ENCODE data around the gene LTA4H.

The LTA4H gene

GRCh38 chr12:96028538-96028937, 6.8 kb downstream of the LTA4H start:
- Mint-ChIP-seq H3K27ac (no peak overlapping the region), H3K4me1 (ENCODE audit: low read depth) (peaks cover 23% of the 10 kb centered on the region), H3K36me3 (peaks cover 18% of the 10 kb centered on the region), H3K27me3 (no peaks in the 10 kb centered on the region), H3K4me3 (no peak overlapping the region), H3K9me3 (ENCODE audit: low read depth) (no peaks in the 10 kb centered on the region)

- Mint-ChIP-seq H3K9me3 (ENCODE audit: low read depth) (no peaks in the 10 kb centered on the region), H3K27me3 (no peaks in the 10 kb centered on the region), H3K27ac (no peak overlapping the region), H3K4me1 (ENCODE audit: low read depth) (peaks cover 13% of the 10 kb centered on the region), H3K4me3 (no peak overlapping the region), H3K36me3 (peaks cover 24% of the 10 kb centered on the region)
Observed at GRCh38 chr12:96026331-96026730, 9.1 kb downstream of the LTA4H start.

GRCh38 chr12:96025518-96025917, 9.9 kb downstream of the LTA4H start:
- Mint-ChIP-seq H3K36me3 (peaks cover 25% of the 10 kb centered on the region), H3K27ac (no peak overlapping the region), H3K4me3 (no peak overlapping the region), H3K4me1 (ENCODE audit: low read depth) (peaks cover 12% of the 10 kb centered on the region), H3K9me3 (ENCODE audit: low read depth) (no peaks in the 10 kb centered on the region), H3K27me3 (no peaks in the 10 kb centered on the region)

GRCh38 chr12:96020314-96021003, 14.9 kb downstream of the LTA4H start:
- H3K36me3 Mint-ChIP-seq: peaks cover 24% of the 10 kb centered on the region
- no peak overlapping the region for H3K4me3 Mint-ChIP-seq
- no peaks in the 10 kb centered on the region for H3K4me1 Mint-ChIP-seq (ENCODE audit: low read depth)
- no peaks in the 10 kb centered on the region for H3K27me3 Mint-ChIP-seq
- H3K27ac Mint-ChIP-seq: no peak overlapping the region
- H3K9me3 Mint-ChIP-seq (ENCODE audit: low read depth): no peaks in the 10 kb centered on the region

- peaks cover 16% of the 10 kb centered on the region for H3K36me3 Mint-ChIP-seq
- H3K27ac Mint-ChIP-seq: no peak overlapping the region
- no peaks in the 10 kb centered on the region for H3K9me3 Mint-ChIP-seq (ENCODE audit: low read depth)
- H3K27me3 Mint-ChIP-seq: no peaks in the 10 kb centered on the region
- no peak overlapping the region for H3K4me3 Mint-ChIP-seq
- no peaks in the 10 kb centered on the region for H3K4me1 Mint-ChIP-seq (ENCODE audit: low read depth)
Observed at GRCh38 chr12:96015672-96016071, 19.7 kb downstream of the LTA4H start.

GRCh38 chr12:96014943-96015599, 20.3 kb downstream of the LTA4H start:
- Mint-ChIP-seq H3K27ac (no peak overlapping the region), H3K4me1 (ENCODE audit: low read depth) (no peaks in the 10 kb centered on the region), H3K9me3 (ENCODE audit: low read depth) (no peaks in the 10 kb centered on the region), H3K36me3 (peaks cover 16% of the 10 kb centered on the region), H3K4me3 (no peak overlapping the region), H3K27me3 (no peaks in the 10 kb centered on the region)

- no peaks in the 10 kb centered on the region for H3K9me3 Mint-ChIP-seq (ENCODE audit: low read depth)
- no peaks in the 10 kb centered on the region for H3K27me3 Mint-ChIP-seq
- H3K4me3 Mint-ChIP-seq: no peak overlapping the region
- H3K27ac Mint-ChIP-seq: no peak overlapping the region
- peaks cover 14% of the 10 kb centered on the region for H3K36me3 Mint-ChIP-seq
- H3K4me1 Mint-ChIP-seq (ENCODE audit: low read depth): no peaks in the 10 kb centered on the region
Observed at GRCh38 chr12:96007729-96008128, 27.7 kb downstream of the LTA4H start.

- no peak overlapping the region for H3K27ac Mint-ChIP-seq
- H3K4me3 Mint-ChIP-seq: no peak overlapping the region
- no peaks in the 10 kb centered on the region for H3K9me3 Mint-ChIP-seq (ENCODE audit: low read depth)
- no peaks in the 10 kb centered on the region for H3K27me3 Mint-ChIP-seq
- H3K36me3 Mint-ChIP-seq: peaks cover 14% of the 10 kb centered on the region
- H3K4me1 Mint-ChIP-seq (ENCODE audit: low read depth): no peaks in the 10 kb centered on the region
Observed at GRCh38 chr12:96006727-96007126, 28.7 kb downstream of the LTA4H start.

- Mint-ChIP-seq H3K9me3 (ENCODE audit: low read depth) (no peaks in the 10 kb centered on the region), H3K4me3 (no peak overlapping the region), H3K4me1 (ENCODE audit: low read depth) (peaks cover 2% of the 10 kb centered on the region), H3K27ac (no peak overlapping the region), H3K27me3 (no peaks in the 10 kb centered on the region), H3K36me3 (peaks cover 9% of the 10 kb centered on the region)
Observed at GRCh38 chr12:96000858-96001257, 34.5 kb downstream of the LTA4H start.

GRCh38 chr12:95999484-95999883, 35.9 kb downstream of the LTA4H start:
- peaks cover 3% of the 10 kb centered on the region for H3K36me3 Mint-ChIP-seq
- peaks cover 2% of the 10 kb centered on the region for H3K4me1 Mint-ChIP-seq (ENCODE audit: low read depth)
- H3K27me3 Mint-ChIP-seq: no peaks in the 10 kb centered on the region
- no peak overlapping the region for H3K27ac Mint-ChIP-seq
- H3K4me3 Mint-ChIP-seq: no peak overlapping the region
- H3K9me3 Mint-ChIP-seq (ENCODE audit: low read depth): no peaks in the 10 kb centered on the region

GRCh38 chr12:95998611-95999286, 36.6 kb downstream of the LTA4H start:
- Mint-ChIP-seq H3K4me3 (no peak overlapping the region), H3K9me3 (ENCODE audit: low read depth) (no peaks in the 10 kb centered on the region), H3K4me1 (ENCODE audit: low read depth) (peaks cover 2% of the 10 kb centered on the region), H3K36me3 (peaks cover 3% of the 10 kb centered on the region), H3K27ac (no peak overlapping the region), H3K27me3 (no peaks in the 10 kb centered on the region)

- Mint-ChIP-seq H3K27ac (no peak overlapping the region), H3K27me3 (no peaks in the 10 kb centered on the region), H3K9me3 (ENCODE audit: low read depth) (no peaks in the 10 kb centered on the region), H3K36me3 (peaks cover 5% of the 10 kb centered on the region), H3K4me1 (ENCODE audit: low read depth) (peaks cover 2% of the 10 kb centered on the region), H3K4me3 (no peak overlapping the region)
Observed at GRCh38 chr12:95997911-95998510, 37.4 kb downstream of the LTA4H start.

GRCh38 chr12:95997276-95997675, 38.1 kb downstream of the LTA4H start:
- no peak overlapping the region for H3K27ac Mint-ChIP-seq

GRCh38 chr12:95996034-95996658, 39.2 kb downstream of the LTA4H start, which contains the start of gene HAL:
TSS of gene HAL (minus strand) at chr12:95996344. CDS start at chr12:95995910, 434 bp downstream.
- no peaks in the 10 kb centered on the region for H3K27me3 Mint-ChIP-seq
- H3K4me1 Mint-ChIP-seq (ENCODE audit: low read depth): peaks cover 2% of the 10 kb centered on the region
- no peak within 1 kb of the TSS for H3K4me3 Mint-ChIP-seq
- peaks cover 8% of the 10 kb centered on the region for H3K36me3 Mint-ChIP-seq
- no peaks in the 10 kb centered on the region for H3K9me3 Mint-ChIP-seq (ENCODE audit: low read depth)
- no peak within 1 kb of the TSS for H3K27ac Mint-ChIP-seq

More at GRCh38 chr12:95997276-95997675, 38.1 kb downstream of the LTA4H start:
- Mint-ChIP-seq H3K27me3 (no peaks in the 10 kb centered on the region), H3K4me1 (ENCODE audit: low read depth) (peaks cover 2% of the 10 kb centered on the region), H3K9me3 (ENCODE audit: low read depth) (no peaks in the 10 kb centered on the region), H3K36me3 (peaks cover 8% of the 10 kb centered on the region), H3K4me3 (no peak overlapping the region)

Measured in activated naive CD8-positive, alpha-beta T cell (primary cell).